Prostate gland (tissue), 2 donors: ENCODE measurements around the gene SLC25A13.

ENCODE experiments used
- POLR2A ChIP-seq: fragments of 450-650 bp; IDR thresholded peaks from one replicate; pipeline ENCODE4 v1.6.1; 2016; ENCODE audit warnings: antibody characterized with exemption, mild to moderate bottlenecking
- POLR2AphosphoS5 ChIP-seq: sonication (generic); formaldehyde crosslinking; IDR thresholded peaks from one replicate; pipeline ENCODE4 v1.6.1; 2017; ENCODE audit warnings: antibody characterized with exemption
- TF ChIP-seq, protein P1 (sequence below), 4 experiments: fragments of 200-600 bp in 2 of 4; fragments of 450-650 bp in 2 of 4; sonication (generic) in 2 of 4; IDR thresholded peaks; 1 replicate in 3 of 4; 2 replicates in 1 of 4; pipeline ENCODE4 v1.5.1; 2016 to 2019; ENCODE audit warnings: antibody characterized with exemption in 4 of 4, mild to moderate bottlenecking in 2 of 4, moderate library complexity in 2 of 4

DNA sequence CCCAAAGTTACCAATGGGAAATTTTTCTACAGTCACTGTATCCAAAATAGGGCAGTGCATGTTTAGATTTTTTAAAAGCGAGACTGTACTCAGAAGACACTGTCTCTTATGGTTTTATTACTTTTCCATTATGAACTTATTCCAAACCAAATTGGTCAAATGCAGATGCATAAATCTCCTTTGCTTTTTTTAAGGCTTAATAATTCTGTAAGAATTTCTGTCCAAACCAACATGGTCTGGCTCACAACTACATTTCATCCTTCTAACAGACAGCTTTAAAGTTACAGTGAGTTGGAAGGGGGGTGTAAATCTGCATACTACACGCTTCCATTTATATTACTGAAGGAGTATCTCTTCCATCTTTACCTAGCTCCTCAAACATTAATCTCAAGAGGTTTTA is 199.2 kb downstream of the SLC25A13 start:
- TF ChIP-seq, protein P1, sequence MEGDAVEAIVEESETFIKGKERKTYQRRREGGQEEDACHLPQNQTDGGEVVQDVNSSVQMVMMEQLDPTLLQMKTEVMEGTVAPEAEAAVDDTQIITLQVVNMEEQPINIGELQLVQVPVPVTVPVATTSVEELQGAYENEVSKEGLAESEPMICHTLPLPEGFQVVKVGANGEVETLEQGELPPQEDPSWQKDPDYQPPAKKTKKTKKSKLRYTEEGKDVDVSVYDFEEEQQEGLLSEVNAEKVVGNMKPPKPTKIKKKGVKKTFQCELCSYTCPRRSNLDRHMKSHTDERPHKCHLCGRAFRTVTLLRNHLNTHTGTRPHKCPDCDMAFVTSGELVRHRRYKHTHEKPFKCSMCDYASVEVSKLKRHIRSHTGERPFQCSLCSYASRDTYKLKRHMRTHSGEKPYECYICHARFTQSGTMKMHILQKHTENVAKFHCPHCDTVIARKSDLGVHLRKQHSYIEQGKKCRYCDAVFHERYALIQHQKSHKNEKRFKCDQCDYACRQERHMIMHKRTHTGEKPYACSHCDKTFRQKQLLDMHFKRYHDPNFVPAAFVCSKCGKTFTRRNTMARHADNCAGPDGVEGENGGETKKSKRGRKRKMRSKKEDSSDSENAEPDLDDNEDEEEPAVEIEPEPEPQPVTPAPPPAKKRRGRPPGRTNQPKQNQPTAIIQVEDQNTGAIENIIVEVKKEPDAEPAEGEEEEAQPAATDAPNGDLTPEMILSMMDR (IDR thresholded peaks at IDR 0.05): no peak
- no peak for TF ChIP-seq POLR2AphosphoS5
- no peak for TF ChIP-seq POLR2A
